Choroid plexus epithelial cell (primary cell): ENCODE data around the gene ANKZF1.

Experiments
- DNase-seq: peaks from one replicate; pipeline ENCODE4 v3.0.0-alpha.2; 2010; ENCODE audit warnings: low read depth
- H3K4me3 ChIP-seq: 2 replicates; pipeline ENCODE4 v1.5.1; 2011; ENCODE audit warnings: low read depth, mild to moderate bottlenecking, control low read depth, low read length, moderate library complexity
- CTCF ChIP-seq: conservative IDR thresholded peaks from 2 replicates; pipeline ENCODE4 v1.5.1; 2011; ENCODE audit warnings: low read depth, mild to moderate bottlenecking, control low read depth, inconsistent platforms, low read length, moderate library complexity

The ANKZF1 gene

GRCh38 chr2:219247678-219248642, 18.4 kb downstream of the ANKZF1 start:
- no peak overlapping the region for H3K4me3 ChIP-seq
- no peak for TF ChIP-seq CTCF
- DNase-seq: no peak

- TF ChIP-seq CTCF: no peak
- no peak overlapping the region for H3K4me3 ChIP-seq
- no peak for DNase-seq
These were observed 19.2 kb downstream of the ANKZF1 start for GRCh38 chr2:219248845-219249202.

DNA sequence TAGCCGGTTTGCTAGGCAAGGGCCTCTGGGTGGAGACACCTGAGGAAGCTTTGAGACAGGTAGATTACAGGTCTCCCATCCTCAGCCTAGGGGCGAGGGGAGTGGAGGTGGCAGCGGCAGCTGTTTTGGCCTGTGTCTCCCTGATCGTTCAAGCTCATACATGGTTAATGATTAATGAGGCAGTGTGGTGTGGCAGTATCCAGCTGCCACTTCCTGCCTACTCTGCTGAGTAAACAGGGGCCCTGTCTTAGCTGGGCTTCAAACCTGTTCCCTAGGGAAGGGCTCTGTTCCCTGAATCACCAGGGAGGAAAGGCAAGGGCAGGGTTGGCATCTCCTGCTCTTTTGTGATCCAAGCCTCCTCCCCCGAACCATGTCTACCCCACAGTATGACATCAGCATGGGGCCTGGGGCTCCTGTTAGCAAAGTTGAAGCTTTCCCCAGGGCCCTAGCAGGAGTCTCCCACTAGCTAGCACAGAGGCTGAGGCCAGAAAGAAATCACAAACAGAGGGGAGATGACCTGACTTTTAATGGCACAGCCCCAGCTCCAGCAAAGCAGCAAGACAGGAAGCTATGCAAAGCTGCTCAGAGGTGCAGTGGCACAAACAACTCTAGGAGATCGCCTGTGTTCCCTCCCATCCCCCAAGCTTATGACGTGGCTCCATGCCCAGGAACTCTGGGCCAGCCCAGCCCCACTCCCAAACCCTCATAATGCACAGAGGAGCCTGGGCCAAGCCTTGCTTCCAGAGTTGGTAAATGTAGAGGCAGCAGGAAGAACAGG, 19.8 kb downstream of the ANKZF1 start:
- TF ChIP-seq CTCF: no peak
- no peak overlapping the region for H3K4me3 ChIP-seq
- DNase-seq: peak; percentile 76

- no peak for TF ChIP-seq CTCF
- DNase-seq: no peak
- H3K4me3 ChIP-seq: no peak overlapping the region
These were observed 20.6 kb downstream of the ANKZF1 start for GRCh38 chr2:219250049-219250781.

GRCh38 chr2:219251656-219252055, 22.1 kb downstream of the ANKZF1 start:
- H3K4me3 ChIP-seq: no peak overlapping the region

More at GRCh38 chr2:219251656-219252055, 22.1 kb downstream of the ANKZF1 start:
- no peak for DNase-seq
- TF ChIP-seq CTCF: no peak
